Astrocyte of the hippocampus (primary cell): ENCODE data around the gene SPTLC2.

Experiments used
- DNase-seq: peaks from one replicate; pipeline ENCODE4 v3.0.0; 2011; ENCODE audit warnings: low read depth, low spot score

The SPTLC2 gene

DNA sequence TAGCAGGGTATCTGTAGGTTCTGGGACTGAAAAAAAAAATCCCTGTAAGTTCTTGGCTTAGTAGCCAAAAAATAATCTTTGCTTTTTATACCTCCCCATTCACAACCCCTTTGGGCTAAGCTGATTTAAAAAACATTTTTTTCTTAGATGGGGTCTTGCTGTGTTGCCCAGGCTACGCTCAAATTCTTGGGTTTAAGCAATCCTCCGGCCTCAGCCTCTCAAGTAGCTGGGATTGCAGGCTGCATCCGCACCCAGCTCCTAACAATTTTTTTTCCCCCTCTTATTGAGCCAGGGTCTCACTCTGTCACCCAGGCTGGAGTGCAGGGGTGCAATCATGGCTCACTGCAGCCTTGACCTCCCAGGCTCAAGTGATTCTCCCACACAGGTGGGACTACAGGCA, 108.7 kb downstream of the SPTLC2 start:
- no peak for DNase-seq

GRCh38 chr14:77505031-77505430, 111.4 kb downstream of the SPTLC2 start:
- no peak for DNase-seq

- DNase-seq, result no peak
These were observed 113.3 kb downstream of the SPTLC2 start for GRCh38 chr14:77503138-77503537.

- DNase-seq, result no peak
These were observed 114.2 kb downstream of the SPTLC2 start for GRCh38 chr14:77502109-77502782.

DNA sequence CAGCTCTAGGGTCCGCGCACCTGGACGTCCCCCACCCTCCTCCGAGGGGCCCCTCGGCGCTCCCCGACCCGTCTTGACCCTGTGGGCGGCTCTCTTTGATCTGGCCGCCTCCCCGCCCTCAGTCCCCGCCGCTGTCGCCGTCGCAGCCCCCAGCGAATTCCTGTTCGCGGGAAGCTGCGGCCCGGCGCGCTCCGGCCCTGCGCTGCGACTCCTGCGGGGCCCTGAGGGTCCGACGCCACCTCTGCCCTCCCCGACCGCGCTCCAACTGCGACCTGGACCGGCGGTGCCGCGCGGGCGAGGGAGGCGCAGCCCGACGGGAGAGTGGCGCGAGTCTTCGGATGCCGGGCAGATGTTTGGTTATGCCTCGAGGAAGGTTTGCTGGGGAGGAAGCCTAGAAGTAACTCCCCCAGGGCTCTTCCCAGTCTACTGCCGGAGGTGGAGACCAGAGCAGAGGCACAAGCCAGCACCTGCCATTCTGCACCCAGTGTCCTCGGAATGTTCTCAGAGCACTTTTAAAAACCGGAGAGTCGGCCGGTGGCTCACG, 117.4 kb downstream of the SPTLC2 start:
- peak; percentile 24 for DNase-seq

DNA sequence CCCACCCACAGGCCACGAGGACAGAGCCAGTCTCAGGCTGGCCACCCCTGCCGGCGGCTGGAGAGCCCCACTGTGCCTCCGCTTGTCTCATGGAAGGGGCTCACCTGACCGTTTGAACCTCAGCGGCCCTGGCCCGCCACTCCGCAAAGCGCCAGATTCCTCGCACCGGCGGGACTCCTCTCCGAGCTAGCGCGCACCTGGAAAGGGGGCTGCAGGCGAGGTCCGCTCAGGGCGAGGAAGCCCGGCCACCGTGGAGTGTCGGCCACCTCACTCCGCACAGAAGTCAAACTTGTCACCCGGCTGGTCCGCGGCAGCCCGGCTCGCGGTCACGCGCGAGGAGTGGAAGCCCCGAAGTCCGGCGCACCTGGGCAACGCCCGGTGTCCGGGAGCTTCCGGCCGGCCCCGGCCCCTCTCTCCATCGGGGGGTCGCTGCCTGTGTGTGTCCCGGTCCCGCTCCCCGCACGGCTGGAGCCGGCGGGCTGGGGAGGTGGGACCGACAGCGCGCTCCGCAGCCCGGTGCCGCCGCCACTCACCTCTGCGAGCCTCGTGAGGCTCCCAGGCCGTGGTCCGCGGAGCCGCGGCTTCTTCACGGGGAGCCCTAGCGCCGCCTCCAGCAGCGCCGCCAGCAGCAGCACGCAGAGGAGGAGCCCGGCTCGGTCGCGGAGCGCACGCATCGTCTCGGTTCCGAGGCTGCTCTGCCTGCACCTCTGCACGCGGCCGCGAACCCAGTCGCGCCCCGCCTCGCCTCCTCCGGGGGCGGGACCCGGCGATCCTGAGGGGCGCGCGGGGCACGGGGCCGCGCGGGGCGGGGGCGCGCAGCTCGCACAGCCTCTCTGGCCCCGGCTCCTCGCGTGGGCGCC, 118.1 kb downstream of the SPTLC2 start, which contains the start of gene ISM2:
ISM2 (minus strand) TSS at position 697 of the 860 bp plus-strand sequence; CDS start at position 674, 23 bp downstream.
- peak; percentile 68 for DNase-seq

GRCh38 chr14:77495334-77495733, 121.1 kb downstream of the SPTLC2 start:
- no peak for DNase-seq

DNA sequence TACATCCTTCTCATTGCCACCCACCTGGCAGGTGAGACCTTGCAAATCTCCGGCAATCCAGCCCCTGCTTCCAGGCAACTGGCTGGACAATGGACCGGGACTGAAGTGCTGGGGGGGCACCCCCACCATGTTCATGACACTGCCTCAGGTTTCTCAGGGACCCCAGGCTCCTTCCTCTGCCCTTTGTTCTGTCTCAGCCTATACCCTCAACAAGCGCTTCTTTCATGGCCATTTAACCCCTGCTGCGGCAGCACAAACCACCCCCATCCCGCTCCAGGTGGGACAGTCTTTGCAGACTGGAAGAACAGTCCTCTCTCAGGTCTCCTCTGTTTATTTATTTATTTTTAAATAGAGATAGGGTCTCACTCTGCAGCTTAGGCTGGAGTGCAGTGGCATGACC, 125.4 kb downstream of the SPTLC2 start:
- DNase-seq, result no peak

GRCh38 chr14:77490347-77490986, 126.0 kb downstream of the SPTLC2 start:
- DNase-seq, result no peak

DNA sequence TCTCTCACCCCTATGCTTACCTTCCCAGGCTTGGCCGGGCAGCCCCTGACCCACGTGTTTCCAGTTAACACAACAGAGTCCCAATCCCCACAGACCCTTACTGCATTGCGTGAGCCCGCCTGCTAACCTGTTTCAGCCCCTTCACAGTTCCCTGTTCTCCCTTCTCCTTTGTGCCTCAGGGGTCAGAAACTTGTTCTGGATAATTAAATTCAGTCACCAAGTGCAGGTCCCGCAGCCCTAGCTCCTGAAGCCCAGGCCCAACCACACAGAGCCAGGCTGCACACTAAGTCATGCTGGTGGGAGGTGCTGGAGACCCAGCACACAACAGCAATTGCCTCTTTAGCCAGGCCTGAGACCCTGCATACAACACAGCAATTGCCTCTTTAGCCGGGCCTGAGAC, 127.4 kb downstream of the SPTLC2 start:
- DNase-seq, result no peak

DNA sequence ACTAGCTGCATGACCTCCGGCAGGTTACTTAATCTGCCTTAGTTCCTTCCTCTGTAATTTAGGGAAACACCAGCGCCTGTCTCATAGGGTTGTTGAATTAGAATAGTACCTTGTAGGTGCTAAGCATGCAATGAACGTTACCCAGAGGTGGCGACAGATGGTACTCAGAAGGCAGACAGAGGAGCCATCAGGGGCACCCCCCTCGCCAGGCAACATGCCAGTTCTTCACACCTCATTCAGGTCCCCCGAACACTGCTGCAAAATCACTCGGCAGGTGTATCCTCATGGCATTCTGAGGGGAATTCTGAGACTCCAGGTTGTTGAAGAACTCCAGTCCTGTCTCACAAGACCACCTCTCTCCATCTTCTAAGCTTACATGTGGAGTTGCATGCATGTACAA, 127.9 kb downstream of the SPTLC2 start:
- DNase-seq, result no peak

- DNase-seq, result peak; percentile 71
These were observed 130.3 kb downstream of the SPTLC2 start for GRCh38 chr14:77485901-77486678.

DNA sequence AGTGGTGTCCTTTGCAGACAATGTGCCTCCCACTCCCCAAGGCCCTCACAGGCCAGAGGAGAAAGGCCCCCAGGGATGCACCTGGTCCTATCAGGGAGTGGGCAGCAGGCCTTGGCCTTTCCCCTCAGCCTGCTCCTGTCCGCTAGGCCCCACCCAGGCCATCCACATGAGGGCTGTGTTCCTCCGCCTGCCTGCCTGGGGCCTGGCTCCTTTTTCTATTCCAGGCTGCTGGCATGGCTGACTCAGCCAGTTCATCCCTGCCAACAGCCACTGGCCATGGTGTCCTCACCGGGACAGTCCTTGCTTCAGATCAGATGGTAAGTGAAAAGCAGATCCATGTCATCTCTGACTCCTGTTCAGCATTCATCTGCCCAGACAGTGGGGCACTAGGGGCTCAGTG, 131.2 kb downstream of the SPTLC2 start:
- peak; percentile 11 for DNase-seq

GRCh38 chr14:77482422-77482821, 134.0 kb downstream of the SPTLC2 start:
- no peak for DNase-seq

DNA sequence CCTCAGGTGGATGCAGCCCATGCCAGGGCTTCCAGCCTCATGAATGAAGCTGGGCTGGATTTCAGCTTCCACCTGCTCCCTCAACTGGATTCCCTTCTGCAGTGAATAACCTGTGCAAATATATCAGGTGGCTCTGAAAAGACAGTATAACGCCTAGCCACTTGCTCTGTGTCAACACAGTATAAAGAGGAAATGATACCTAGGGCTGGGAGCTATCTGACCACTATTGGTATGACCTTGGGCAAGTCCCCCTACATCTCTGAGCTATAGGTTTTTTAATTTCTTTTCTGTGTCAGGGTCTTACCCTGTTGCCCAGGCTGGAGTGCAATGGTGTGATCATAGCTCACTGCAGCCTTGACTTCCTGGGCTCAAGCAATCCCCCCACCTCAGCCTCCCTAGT, 137.6 kb downstream of the SPTLC2 start:
- no peak for DNase-seq

GRCh38 chr14:77478029-77478428, 138.4 kb downstream of the SPTLC2 start:
- DNase-seq, result no peak

GRCh38 chr14:77475432-77476115, 140.9 kb downstream of the SPTLC2 start:
- no peak for DNase-seq

GRCh38 chr14:77474479-77475177, 141.8 kb downstream of the SPTLC2 start:
- no peak for DNase-seq

- DNase-seq, result no peak
These were observed 142.5 kb downstream of the SPTLC2 start for GRCh38 chr14:77473921-77474320.

DNA sequence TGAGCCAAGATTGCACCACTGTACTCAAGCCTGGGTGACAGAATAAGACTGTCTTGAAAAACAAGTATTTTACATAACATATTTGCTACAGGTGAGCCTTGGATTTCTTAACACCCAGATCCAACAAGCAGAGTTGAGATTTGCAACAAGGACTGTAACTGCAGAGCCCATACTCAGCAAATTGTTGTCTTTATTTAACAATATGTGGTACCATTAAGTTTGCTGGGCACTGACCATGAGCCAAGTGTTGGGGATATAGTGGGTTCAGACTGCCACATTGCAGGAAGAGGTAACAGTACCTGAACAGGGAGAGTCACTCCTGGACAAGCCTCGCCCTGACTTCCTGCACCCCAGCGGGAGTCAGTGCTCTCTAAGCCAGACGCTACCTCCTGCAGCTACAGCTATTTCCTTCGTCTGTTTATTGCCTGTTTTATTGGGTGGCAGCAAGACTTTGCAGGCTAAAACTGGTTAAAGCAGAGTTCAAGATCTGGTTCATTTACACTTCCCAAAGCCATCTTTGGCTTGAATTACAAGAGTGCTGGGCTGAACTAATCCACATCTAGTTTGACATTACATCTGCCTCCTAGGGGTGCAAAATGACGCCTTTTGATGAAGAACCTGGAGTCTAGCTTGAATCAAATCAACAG, 146.1 kb downstream of the SPTLC2 start:
- no peak for DNase-seq
